Gastrocnemius medialis (tissue), 4 donors: ENCODE data around the gene CHCHD2. TPM values are rescaled to one million over a fixed set of nuclear protein-coding genes. Genes with fewer than 3 reads are reported as not detected.
"Not testable (repeated sequence)": the region's sequence is repeated elsewhere in the genome, so short reads cannot be mapped to it uniquely, and the experiment has no call there.

Source experiments
- ATAC-seq, 2 donors: fragments of 150-250 bp; one replicate each; pipeline ENCODE4 v1.9.1; 2016
- DNase-seq, 2 donors: peaks; one replicate each; pipeline ENCODE4 v3.0.0-alpha.2; 2019
- H3K27ac ChIP-seq, 4 donors: fragments of 200-600 bp; sonication (generic); 1 replicate in 1 of 4; 2 replicates in 3 of 4; pipeline ENCODE4 v1.5.1; 2016 to 2018; ENCODE audit warnings: mild to moderate bottlenecking in 2 of 4, moderate library complexity in 1 of 4
- H3K27me3 ChIP-seq, 3 donors: fragments of 200-600 bp; sonication (generic) in 2 of 3; 1 replicate in 1 of 3; 2 replicates in 2 of 3; pipeline versions ENCODE4 v1.5.1 to v1.6.0; 2016 to 2019; ENCODE audit warnings: mild to moderate bottlenecking in 1 of 3, moderate library complexity in 1 of 3
- H3K36me3 ChIP-seq, 2 donors: fragments of 200-600 bp; sonication (generic) in 1 of 2; one replicate each; pipeline ENCODE4 v1.5.1; 2017 to 2018
- H3K4me1 ChIP-seq, 2 donors: fragments of 200-600 bp; sonication (generic) in 1 of 2; one replicate each; pipeline ENCODE4 v1.5.1; 2016 to 2017; ENCODE audit warnings: mild to moderate bottlenecking in 2 of 2
- H3K4me3 ChIP-seq, 4 donors: fragments of 200-600 bp; sonication (generic) in 3 of 4; 1 replicate in 1 of 4; 2 replicates in 3 of 4; pipeline ENCODE4 v1.5.1; 2016 to 2019; ENCODE audit warnings: mild to moderate bottlenecking in 2 of 4
- H3K9me3 ChIP-seq, 3 donors: fragments of 200-600 bp; sonication (generic) in 2 of 3; 1 replicate in 1 of 3; 2 replicates in 2 of 3; pipeline ENCODE4 v1.5.1; 2016 to 2019
- POLR2A ChIP-seq, 2 donors: fragments of 450-650 bp; IDR thresholded peaks; one replicate each; pipeline ENCODE4 v1.6.1; 2017; ENCODE audit warnings: antibody characterized with exemption in 2 of 2, mild to moderate bottlenecking in 2 of 2, moderate library complexity in 2 of 2
- in situ Hi-C, 4 donors: fragments of 200-750 bp; cut with MboI; loops; one replicate each; pipeline versions ENCODE4 v1.15.0 to v1.8.0; 2017; ENCODE audit warnings: low sequenced_read_pairs in 4 of 4
- intact Hi-C: fragments of 100-400 bp; cut with DNase I; formaldehyde crosslinking; loops from one replicate; pipeline ENCODE4 v1.15.1; 2023; ENCODE audit warnings: low total_unique reads
- total RNA-seq, 4 donors: library from RNA; depleted of rRNA; stranded (reverse); fragments of >200 nt; gene quantifications; one replicate each; pipeline versions ENCODE4 v1.1.0 to v1.2.3, GENCODE V29; 2016
- TF ChIP-seq, protein P1 (sequence below), 5 experiments: fragments of 450-650 bp in 3 of 5; fragments of 200-600 bp in 2 of 5; sonication (generic) in 2 of 5; IDR thresholded peaks in 4 of 5; conservative IDR thresholded peaks in 1 of 5; 1 replicate in 4 of 5; 2 replicates in 1 of 5; pipeline ENCODE4 v1.5.1; 2016 to 2019; ENCODE audit warnings: antibody characterized with exemption in 5 of 5, mild to moderate bottlenecking in 3 of 5, moderate library complexity in 3 of 5

CHCHD2 gene
- total RNA-seq, 4 donors from 2014 or later: 540 to 822 (median 655) TPM

- Histone ChIP-seq H3K27ac (peak within 1 kb of the TSS; percentile 94 to 99 (median 95)), H3K4me3 (peak within 1 kb of the TSS; percentile 52 to 64 (median 58)), H3K9me3 (no peaks in the 10 kb centered on the region), H3K36me3 (peaks cover 0 to 13% of the 10 kb centered on the region in 2 donors), H3K27me3 (no peaks in the 10 kb centered on the region), H3K4me1 (peaks cover 48 to 51% of the 10 kb centered on the region in 2 donors)
- intact Hi-C loops (loop anchor here (1.0 to 2.0 kb wide), 2 partner anchors 14 kb away; partner anchors contain the start of gene CHCHD2), in situ Hi-C loops (loop anchor here in 1 of 4 donors (25.0 kb wide), 1 partner anchor 456 kb away; no protein-coding TSS in a partner anchor)
- ATAC-seq (peak; percentile 76 to 78), DNase-seq (peak; percentile 84 to 93)
- TF ChIP-seq POLR2A (IDR thresholded peaks at IDR 0.05): peak; percentile 59 to 84
- TF ChIP-seq, protein P1, sequence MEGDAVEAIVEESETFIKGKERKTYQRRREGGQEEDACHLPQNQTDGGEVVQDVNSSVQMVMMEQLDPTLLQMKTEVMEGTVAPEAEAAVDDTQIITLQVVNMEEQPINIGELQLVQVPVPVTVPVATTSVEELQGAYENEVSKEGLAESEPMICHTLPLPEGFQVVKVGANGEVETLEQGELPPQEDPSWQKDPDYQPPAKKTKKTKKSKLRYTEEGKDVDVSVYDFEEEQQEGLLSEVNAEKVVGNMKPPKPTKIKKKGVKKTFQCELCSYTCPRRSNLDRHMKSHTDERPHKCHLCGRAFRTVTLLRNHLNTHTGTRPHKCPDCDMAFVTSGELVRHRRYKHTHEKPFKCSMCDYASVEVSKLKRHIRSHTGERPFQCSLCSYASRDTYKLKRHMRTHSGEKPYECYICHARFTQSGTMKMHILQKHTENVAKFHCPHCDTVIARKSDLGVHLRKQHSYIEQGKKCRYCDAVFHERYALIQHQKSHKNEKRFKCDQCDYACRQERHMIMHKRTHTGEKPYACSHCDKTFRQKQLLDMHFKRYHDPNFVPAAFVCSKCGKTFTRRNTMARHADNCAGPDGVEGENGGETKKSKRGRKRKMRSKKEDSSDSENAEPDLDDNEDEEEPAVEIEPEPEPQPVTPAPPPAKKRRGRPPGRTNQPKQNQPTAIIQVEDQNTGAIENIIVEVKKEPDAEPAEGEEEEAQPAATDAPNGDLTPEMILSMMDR (IDR thresholded peaks at IDR 0.05 in 4 of 5, conservative IDR thresholded peaks at IDR 0.05 in 1 of 5): peak in 4 of 5 experiments; percentile 46 to 82 (median 62)
Measured at GRCh38 chr7:56092789-56093531, 13.3 kb downstream of the CHCHD2 start, which contains the start of gene PHKG1. Gene PHKG1 (minus strand): TSS chr7:56092952. CDS start chr7:56088941, 4,011 bp downstream.

DNA sequence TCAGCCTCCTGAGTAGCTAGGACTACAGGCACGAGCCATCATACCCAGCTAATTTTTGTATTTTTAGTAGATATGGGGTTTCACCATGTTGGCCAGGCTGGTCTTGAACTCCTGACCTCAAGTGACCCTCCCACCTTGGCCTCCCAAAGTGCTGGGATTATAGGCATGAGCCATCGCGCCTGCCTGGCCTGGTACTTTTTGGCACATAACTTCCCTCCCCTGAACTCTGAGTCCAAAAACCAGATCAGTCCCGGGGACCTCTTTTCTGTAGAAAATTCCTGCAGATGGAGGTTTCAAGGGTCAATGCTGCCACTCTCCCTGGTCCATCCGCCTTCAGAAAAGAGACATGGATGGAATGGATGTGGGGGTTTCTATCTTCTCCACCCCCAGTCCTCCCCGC lies 13.9 kb downstream of the CHCHD2 start:
- not testable (repeated sequence) for H3K9me3 ChIP-seq, H3K27me3 ChIP-seq
- in situ Hi-C loops: loop anchor here in 1 of 4 donors (25.0 kb wide), 1 partner anchor 455 kb away; no protein-coding TSS in a partner anchor
- ATAC-seq: peak; percentile 21 to 31
- intact Hi-C loops: loop anchor here (2.0 kb wide), 1 partner anchor 14 kb away; the partner anchor contains the start of gene CHCHD2
- peak in 1 of 2 donors; percentile 57 for DNase-seq
- Histone ChIP-seq H3K36me3 (peaks cover 0 to 17% of the 10 kb centered on the region in 2 donors), H3K27ac (peak overlapping the region; percentile 94 to 99 (median 95)), H3K4me1 (peaks cover 44 to 49% of the 10 kb centered on the region in 2 donors), H3K4me3 (peak overlapping the region; percentile 52 to 64 (median 58))

GRCh38 chr7:56091591-56091990 lies 14.7 kb downstream of the CHCHD2 start:
- intact Hi-C loops: no loop called here
- Histone ChIP-seq H3K36me3 (peaks cover 0 to 25% of the 10 kb centered on the region in 2 donors), H3K4me1 (peaks cover 43 to 51% of the 10 kb centered on the region in 2 donors), H3K27ac (peak overlapping the region; percentile 94 to 99 (median 95)), H3K27me3 (no peaks in the 10 kb centered on the region), H3K9me3 (no peaks in the 10 kb centered on the region), H3K4me3 (peak overlapping the region; percentile 52 to 64 (median 58))
- peak; percentile 77 to 78 for ATAC-seq
- in situ Hi-C loops: loop anchor here in 1 of 4 donors (25.0 kb wide), 1 partner anchor 454 kb away; no protein-coding TSS in a partner anchor
- TF ChIP-seq POLR2A (IDR thresholded peaks at IDR 0.05): peak; percentile 36 to 74
- TF ChIP-seq, protein P1 (IDR thresholded peaks at IDR 0.05 in 4 of 5, conservative IDR thresholded peaks at IDR 0.05 in 1 of 5): no peak
- peak; percentile 84 to 96 for DNase-seq

GRCh38 chr7:56087445-56087844 lies 18.8 kb downstream of the CHCHD2 start:
- H3K36me3 ChIP-seq: peaks cover 0 to 30% of the 10 kb centered on the region in 2 donors
- peak overlapping the region; percentile 94 to 99 (median 95) for H3K27ac ChIP-seq
- peak in 1 of 2 donors; percentile 39 for DNase-seq
- no peak for TF ChIP-seq POLR2A (IDR thresholded peaks at IDR 0.05)
- TF ChIP-seq, protein P1 (IDR thresholded peaks at IDR 0.05 in 4 of 5, conservative IDR thresholded peaks at IDR 0.05 in 1 of 5): no peak
- intact Hi-C loops: no loop called here
- H3K9me3 ChIP-seq: no peaks in the 10 kb centered on the region
- H3K4me3 ChIP-seq: no peak overlapping the region
- H3K4me1 ChIP-seq: peaks cover 67 to 69% of the 10 kb centered on the region in 2 donors
- no peak for ATAC-seq
- H3K27me3 ChIP-seq: no peaks in the 10 kb centered on the region
- in situ Hi-C loops: loop anchor here in 2 of 4 donors (10.0 to 25.0 kb wide), 2 partner anchors 113 to 450 kb away; no protein-coding TSS in a partner anchor

GRCh38 chr7:56086761-56087160 lies 19.5 kb downstream of the CHCHD2 start:
- Histone ChIP-seq H3K4me3 (no peak overlapping the region), H3K27me3 (no peaks in the 10 kb centered on the region), H3K27ac (peak overlapping the region; percentile 94 to 99 (median 95)), H3K4me1 (peaks cover 67 to 69% of the 10 kb centered on the region in 2 donors), H3K36me3 (peaks cover 0 to 36% of the 10 kb centered on the region in 2 donors), H3K9me3 (no peaks in the 10 kb centered on the region)
- in situ Hi-C loops (loop anchor here in 2 of 4 donors (10.0 to 25.0 kb wide), 2 partner anchors 112 to 449 kb away; no protein-coding TSS in a partner anchor), intact Hi-C loops (no loop called here)
- ATAC-seq (no peak), DNase-seq (no peak)
- TF ChIP-seq, protein P1 (IDR thresholded peaks at IDR 0.05 in 4 of 5, conservative IDR thresholded peaks at IDR 0.05 in 1 of 5): no peak
- no peak for TF ChIP-seq POLR2A (IDR thresholded peaks at IDR 0.05)
